HG03378 (cell line): ENCODE data around the gene TXNDC9.
"Not testable (repeated sequence)": the region's sequence is repeated elsewhere in the genome, so short reads cannot be mapped to it uniquely, and the experiment has no call there.

Experiments used
- ATAC-seq: cut with Tn5 transposase; IDR thresholded peaks from one replicate; pipeline ENCODE4 v1.9.1; 2021; ENCODE audit warnings: mild to moderate bottlenecking, moderate library complexity; ENCODE audit not compliant: unreplicated experiment

TXNDC9 gene

DNA sequence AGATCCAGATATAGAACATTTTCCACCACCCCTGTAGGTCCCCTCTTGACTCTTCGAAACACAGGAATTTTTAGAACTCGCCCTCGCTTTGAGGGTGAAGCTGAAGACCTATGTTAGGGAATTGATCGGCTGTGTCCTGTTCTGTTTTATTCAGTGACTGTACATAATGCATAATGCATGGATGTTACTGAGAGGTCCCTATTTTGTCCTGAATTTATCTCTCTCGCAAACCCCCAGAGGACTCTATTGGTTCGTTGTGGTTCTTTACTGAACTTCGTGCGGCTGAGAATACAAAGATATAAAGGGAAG is 625 bp upstream of the TXNDC9 start:
- ATAC-seq, result peak; percentile 11

DNA sequence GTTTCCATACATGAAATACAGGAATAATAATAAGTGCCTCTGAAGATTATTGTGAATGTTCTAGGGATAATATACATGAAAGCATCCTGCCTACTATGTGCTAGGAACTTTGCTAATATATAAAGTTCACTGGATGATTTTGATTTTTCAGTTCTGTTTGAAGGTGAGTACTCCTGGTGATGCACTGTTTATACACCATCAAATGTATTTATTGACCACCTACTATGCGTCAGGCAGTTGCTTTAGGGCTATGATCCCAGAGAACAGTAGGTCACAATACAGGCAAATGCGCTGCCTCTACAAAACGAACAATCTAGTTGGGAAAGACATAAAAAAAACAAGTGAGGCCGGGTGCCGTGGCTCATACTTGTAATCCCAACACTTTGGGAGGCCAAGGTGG is 10.7 kb downstream of the TXNDC9 start:
- no peak for ATAC-seq

DNA sequence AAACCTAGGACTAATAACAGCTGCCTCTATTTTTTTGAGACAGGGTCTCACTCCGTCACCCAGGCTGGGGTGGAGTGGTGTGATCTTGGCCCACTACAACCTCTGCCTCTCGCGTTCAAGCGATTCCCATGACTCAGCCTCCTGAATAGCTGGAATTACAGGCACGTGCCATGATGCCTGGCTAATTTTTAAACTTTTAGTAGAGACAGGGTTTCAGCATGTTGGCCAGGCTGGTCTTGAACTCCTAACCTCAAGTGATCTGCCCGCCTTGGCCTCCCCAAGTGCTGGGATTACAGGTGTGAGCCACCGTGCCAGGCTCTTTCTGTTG is 18.3 kb downstream of the TXNDC9 start:
- ATAC-seq, result not testable (repeated sequence)

DNA sequence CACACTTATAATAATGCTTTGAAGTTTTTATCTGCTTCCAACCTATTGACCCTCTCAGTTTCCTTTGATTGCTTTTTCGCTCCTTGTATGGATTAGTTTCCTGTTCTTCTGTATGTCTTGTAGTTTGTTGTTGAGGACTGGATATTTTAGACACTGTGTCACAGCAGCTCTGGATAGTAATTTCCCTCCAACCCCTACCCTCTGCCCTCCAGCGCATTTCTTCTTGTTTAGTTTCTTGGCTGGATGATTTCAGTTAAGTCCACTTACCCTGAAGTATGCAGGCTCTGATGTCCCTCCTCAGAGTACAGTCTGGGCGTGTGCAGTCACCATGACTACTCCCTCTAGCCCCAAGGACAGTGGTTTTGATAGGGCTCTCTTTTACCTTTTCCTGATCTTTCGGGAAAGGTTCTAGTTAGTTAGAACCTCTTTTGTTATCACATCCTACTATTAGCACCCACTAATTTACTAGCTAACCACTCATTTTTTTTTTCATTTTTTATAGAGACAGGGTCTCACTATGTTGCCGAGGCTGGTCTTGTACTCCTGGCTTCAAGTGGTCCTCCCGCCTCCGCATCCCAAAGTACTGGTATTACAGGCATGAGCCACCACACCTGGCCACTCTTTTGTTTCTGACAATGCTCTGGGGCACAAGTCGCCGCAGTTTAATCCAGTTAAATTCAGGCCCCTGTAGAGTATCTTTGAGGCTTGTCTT is 18.8 kb downstream of the TXNDC9 start:
- ATAC-seq, result no peak

DNA sequence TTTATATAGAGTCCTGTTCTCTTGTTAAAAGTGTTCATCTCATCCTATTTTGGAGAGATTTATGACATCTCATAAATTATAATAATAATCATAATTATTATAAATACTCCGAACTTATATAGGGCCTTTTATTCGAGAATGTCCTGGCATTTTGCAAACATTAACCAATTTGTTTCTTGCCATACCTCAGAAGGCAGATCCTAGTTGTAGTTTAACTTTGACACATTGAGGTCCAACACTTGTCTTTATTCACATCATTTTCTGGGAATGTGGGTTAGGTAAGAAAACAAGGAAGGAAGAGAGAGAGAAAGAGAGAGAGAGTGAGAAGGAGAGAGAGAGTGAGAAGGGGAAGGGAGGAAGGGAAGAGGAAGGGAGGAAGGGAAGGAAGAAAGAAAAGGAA is 35.0 kb downstream of the TXNDC9 start, which contains the start of gene LYG1:
LYG1 (minus strand) TSS at position 101 of the 400 bp plus-strand sequence. CDS start 5,527 bp downstream, outside the sequence.
- not testable (repeated sequence) for ATAC-seq

DNA sequence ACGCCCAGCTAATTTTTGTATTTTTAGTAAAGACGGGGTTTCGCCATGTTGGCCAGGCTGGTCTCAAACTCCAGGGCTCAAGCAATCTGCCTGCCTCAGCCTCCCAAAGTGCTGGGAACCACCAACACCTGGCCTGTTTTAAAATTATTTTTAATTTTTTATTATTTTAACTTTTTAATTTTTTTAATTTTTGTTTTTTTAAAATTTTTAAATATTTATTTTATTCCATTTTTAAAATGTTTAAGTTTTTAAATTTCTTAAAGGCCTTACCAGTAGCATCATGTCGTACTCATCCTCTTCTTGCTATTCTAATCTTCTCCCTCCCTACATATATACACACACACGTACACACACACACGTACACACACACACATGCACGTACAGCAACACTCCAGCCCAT is 36.6 kb downstream of the TXNDC9 start:
- no peak for ATAC-seq

DNA sequence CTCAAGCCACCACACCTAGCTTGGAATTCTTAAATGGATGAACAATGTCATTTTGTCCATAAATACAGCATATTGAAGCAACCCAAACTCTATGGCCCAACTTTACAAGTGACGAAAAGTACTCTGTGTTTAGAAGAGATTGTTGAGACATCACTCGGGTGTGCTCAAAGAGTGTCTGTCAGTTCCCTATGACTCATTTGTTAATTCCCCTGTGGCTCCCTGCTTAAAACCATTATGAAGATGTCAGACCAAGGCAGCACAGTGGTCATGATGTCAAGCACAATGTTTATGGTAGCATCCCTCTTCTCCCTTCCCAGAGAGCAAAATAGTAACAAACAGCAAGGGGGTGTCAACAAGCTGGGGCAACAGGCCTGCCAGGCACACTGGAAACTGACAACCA is 38.1 kb downstream of the TXNDC9 start:
- ATAC-seq, result no peak

DNA sequence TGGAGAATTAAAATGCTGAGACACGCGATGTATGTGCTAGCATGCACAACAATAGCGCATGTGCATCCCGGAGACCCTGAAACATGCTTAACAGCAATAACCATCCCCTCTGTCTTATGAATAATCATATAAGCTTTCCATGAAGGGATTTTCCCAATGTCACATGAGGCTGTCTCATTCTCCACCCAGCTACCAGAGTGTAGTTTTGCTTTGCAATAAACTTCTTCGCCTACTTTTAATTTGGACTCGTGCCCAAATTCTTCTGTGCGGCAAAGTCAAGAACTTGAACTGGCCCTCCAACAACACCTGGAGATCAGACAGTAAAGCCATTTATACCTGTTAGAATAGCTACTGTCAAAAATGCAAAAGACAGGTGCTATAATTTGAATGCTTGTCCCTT is 50.6 kb downstream of the TXNDC9 start:
- ATAC-seq, result no peak

DNA sequence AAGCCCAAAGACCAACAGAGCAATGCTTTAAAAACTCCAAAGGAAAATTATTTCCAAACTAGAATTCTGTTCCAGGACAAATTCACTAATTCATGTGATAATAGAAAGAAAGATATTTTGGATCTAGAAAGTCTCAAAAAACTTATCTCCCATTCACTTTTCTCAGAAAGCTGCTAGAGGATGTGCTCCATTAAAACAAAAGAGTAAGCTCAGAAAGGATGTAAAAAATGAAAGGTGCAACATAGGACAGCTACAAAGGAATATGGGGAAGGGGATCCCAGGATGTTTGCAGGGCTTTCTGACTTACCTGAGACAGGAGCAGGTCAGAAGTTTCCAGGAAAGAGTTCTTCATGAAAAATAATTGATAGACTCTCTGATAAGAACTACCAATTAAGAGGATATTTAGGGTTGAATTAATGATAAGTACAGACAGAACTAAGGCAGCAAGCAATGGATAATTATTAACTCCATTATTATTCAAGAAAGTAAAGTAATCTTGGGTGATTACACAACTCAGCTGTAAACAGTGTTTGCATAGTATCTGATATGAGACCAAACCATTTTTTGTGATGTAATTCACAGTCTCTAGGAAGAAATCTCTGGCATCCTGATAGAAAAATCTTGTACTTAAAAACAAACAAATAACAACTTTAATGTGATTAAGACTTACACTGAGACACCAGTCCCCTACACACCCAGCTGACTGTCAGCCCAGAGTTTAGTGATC is 56.0 kb downstream of the TXNDC9 start:
- ATAC-seq, result no peak

DNA sequence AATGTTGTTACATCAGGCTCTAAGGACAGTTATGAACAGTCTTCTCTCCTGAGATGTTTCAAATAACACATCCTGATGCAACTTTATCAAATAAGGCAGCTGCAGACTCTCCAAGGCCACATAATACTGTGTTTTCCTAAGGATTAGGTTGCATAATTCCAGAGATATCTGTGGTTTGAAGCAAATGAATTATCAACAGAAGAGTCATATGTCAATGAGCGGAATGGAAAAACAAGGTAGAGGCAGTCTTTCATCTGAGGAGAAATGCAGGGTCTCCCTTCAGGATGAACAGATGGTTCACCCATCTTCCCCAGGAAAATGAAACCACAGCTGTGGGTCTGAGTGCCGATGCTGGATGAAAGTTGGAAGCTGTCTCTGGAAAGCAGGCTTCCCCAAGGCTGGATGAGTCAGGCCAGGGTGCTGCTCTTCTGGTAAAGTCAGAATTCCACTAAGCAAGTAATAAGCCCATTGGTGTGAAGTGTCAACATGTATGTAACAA is 57.3 kb downstream of the TXNDC9 start:
- ATAC-seq, result no peak

DNA sequence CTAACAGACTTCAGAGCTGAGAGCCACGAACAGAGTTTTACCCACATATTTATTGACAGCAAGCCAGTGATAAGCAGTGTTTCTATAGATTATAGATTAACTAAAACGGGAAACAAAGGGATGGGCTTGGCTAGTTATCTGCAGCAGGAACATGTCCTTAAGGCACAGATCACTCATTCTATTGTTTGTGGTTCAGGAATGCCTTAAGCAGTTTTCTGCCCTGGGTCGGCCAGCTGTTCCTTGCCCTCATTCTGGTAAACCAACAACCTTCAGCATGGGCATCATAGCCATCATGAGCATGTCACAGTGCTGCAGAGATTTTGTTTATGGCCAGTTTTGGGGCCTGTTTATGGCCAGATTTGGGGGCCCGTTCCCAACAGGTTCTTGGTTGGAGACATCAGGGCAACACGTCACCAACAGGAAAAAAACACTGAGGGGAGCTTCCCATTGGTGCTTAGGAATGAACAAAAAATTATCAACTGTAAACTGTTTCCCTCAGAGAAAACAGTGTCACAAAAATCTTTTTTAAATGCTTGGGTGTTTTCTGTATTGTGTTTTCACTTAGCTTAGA is 57.9 kb downstream of the TXNDC9 start:
- ATAC-seq, result not testable (repeated sequence)

DNA sequence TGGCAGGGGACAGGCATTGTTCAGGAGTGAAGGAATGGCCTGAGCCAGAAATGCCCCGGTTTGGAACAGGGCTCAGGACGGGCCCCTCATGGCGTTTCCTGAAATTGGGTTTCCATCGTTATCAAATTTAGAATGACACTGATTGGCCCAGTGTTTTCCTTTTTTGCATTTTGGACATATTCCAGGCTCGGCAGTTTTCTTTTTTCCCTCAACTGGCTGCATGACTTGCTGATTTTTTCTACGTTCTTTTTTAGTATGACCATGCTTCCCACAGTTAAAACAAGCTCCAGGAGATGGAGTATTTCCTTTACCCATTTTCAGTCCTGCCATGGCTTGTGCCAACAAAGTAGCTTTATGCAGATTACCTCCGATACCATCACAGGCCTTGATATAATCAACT is 60.3 kb downstream of the TXNDC9 start:
- no peak for ATAC-seq
